HCT116 (cell line): ENCODE results near the gene GPR173. TPM values are rescaled to one million over a fixed set of nuclear protein-coding genes. Genes with fewer than 3 reads are reported as not detected.

Source experiments
- ATAC-seq: fragments of 200-7000 bp; cut with Tn5 transposase; 2 replicates; pipeline ENCODE4 v1.9.1; 2020; ENCODE audit warnings: mild to moderate bottlenecking, moderate library complexity
- BruUV-seq: library from RNA; stranded (reverse); fragments of 400-500 nt; replicated peaks from 2 replicates; lab custom pipeline; 2021; lab: Mats Ljungman, UMichigan
- CTCF ChIA-PET: fragments of 300-600 bp; sonication (Branson Sonifier 250); formaldehyde crosslinking; loops from one replicate; lab custom pipeline; 2021; ENCODE audit warnings: antibody characterized with exemption; lab: Charles Lee
- POLR2A ChIA-PET: fragments of 300-600, 350-600 bp; sonication (Branson Sonifier 250); formaldehyde crosslinking; loops from one replicate; lab custom pipeline; 2021; ENCODE audit warnings: antibody characterized with exemption; lab: Charles Lee
- RAD21 ChIA-PET, 2 experiments: fragments of 300-600 bp; sonication (Branson Sonifier 250); formaldehyde crosslinking; loops; one replicate each; lab custom pipeline; 2023; ENCODE audit warnings: low total read pairs in 2 of 2; ENCODE audit not compliant: uncharacterized antibody in 2 of 2, unreplicated experiment in 2 of 2, low non-redundant PET in 1 of 2; lab: Charles Lee
- DNase-seq: peaks from one replicate; pipeline ENCODE4 v3.0.0-alpha.2; 2010; ENCODE audit warnings: low read depth, low spot score
- H2AFZ ChIP-seq: fragments of 200-600 bp; shearing (Covaris generic), sonication (generic); 2 replicates; pipeline ENCODE4 v1.6.1; 2017; ENCODE audit warnings: low read depth, mixed run types, mixed read lengths, antibody characterized with exemption, low read length; ENCODE audit not compliant: poor library complexity, severe bottlenecking
- H3K27ac ChIP-seq: 2 replicates; pipeline ENCODE4 v1.5.1; 2012; ENCODE audit warnings: low read depth, low read length
- H3K27me3 ChIP-seq: fragments of 200-600 bp; sonication (generic); 2 replicates; pipeline ENCODE4 v1.6.1; 2016; ENCODE audit warnings: mixed run types, low read length, mixed read lengths; ENCODE audit not compliant: insufficient read depth
- H3K36me3 ChIP-seq, 2 experiments: fragments of 200-500 bp in 1 of 2; fragments of 200-600 bp in 1 of 2; sonication (Bioruptor generic) in 1 of 2; sonication (generic) in 1 of 2; 2 replicates each; pipeline versions ENCODE4 v1.5.1 to v1.6.1; 2014 to 2016; ENCODE audit warnings: low read length in 2 of 2, inconsistent platforms in 1 of 2, mixed read lengths in 1 of 2, mixed run types in 1 of 2; ENCODE audit not compliant: insufficient read depth in 2 of 2, control insufficient read depth in 1 of 2
- H3K4me1 ChIP-seq, 2 experiments: fragments of 200-600 bp in 1 of 2; sonication (generic) in 1 of 2; 2 replicates each; pipeline versions ENCODE4 v1.5.1 to v1.6.1; 2012 to 2017; ENCODE audit warnings: low read length in 2 of 2, inconsistent platforms in 1 of 2, mild to moderate bottlenecking in 1 of 2, mixed read lengths in 1 of 2, mixed run types in 1 of 2, moderate library complexity in 1 of 2; ENCODE audit not compliant: insufficient read depth in 2 of 2, control insufficient read depth in 1 of 2
- H3K4me2 ChIP-seq: fragments of 200-600 bp; sonication (generic); 2 replicates; pipeline ENCODE4 v1.6.1; 2017; ENCODE audit warnings: mixed run types, low read length, mixed read lengths
- H3K4me3 ChIP-seq, 2 experiments: fragments of 200-600 bp in 1 of 2; sonication (generic) in 1 of 2; replicated peaks in 1 of 2; 2 replicates each; pipeline ENCODE4 v1.5.1; 2011 to 2016; ENCODE audit warnings: low read length in 2 of 2, control low read depth in 1 of 2, low read depth in 1 of 2, mild to moderate bottlenecking in 1 of 2, mixed read lengths in 1 of 2, mixed run types in 1 of 2
- H3K79me2 ChIP-seq: fragments of 200-600 bp; sonication (generic); 2 replicates; pipeline ENCODE4 v1.6.1; 2017; ENCODE audit warnings: mild to moderate bottlenecking, mixed run types, low read length, moderate library complexity, mixed read lengths; ENCODE audit not compliant: insufficient read depth
- H3K9ac ChIP-seq: fragments of 200-600 bp; sonication (generic); 2 replicates; pipeline ENCODE4 v1.6.1; 2016; ENCODE audit warnings: low read length, mixed read lengths
- H3K9me2 ChIP-seq: fragments of 200-600 bp; sonication (generic), shearing (Covaris generic); 2 replicates; pipeline ENCODE4 v1.6.1; 2017; ENCODE audit warnings: mixed run types, mild to moderate bottlenecking, moderate library complexity; ENCODE audit not compliant: insufficient read depth
- H3K9me3 ChIP-seq, 2 experiments: fragments of 200-500 bp in 1 of 2; fragments of 200-600 bp in 1 of 2; sonication (Bioruptor generic) in 1 of 2; sonication (generic) in 1 of 2; 2 replicates each; pipeline ENCODE4 v1.6.1; 2014 to 2017; ENCODE audit warnings: low read length in 2 of 2, mixed read lengths in 2 of 2, inconsistent platforms in 1 of 2, low read depth in 1 of 2, mild to moderate bottlenecking in 1 of 2, mixed run types in 1 of 2, moderate library complexity in 1 of 2; ENCODE audit not compliant: control insufficient read depth in 1 of 2, insufficient read depth in 1 of 2
- H4K20me1 ChIP-seq: fragments of 200-600 bp; sonication (generic), shearing (Covaris generic); 2 replicates; pipeline ENCODE4 v1.6.1; 2017; ENCODE audit warnings: mixed run types, mild to moderate bottlenecking, moderate library complexity; ENCODE audit not compliant: insufficient read depth
- EGR1 ChIP-seq: IDR thresholded peaks from 2 replicates; pipeline ENCODE4 v1.6.1; 2012; ENCODE audit warnings: low read depth
- EZH2phosphoT487 ChIP-seq: fragments of 200-600 bp; IDR thresholded peaks from 2 replicates; pipeline ENCODE4 v1.6.1; 2018; ENCODE audit warnings: antibody characterized with exemption, borderline replicate concordance
- FOSL1 ChIP-seq: IDR thresholded peaks from 2 replicates; pipeline ENCODE4 v1.6.1; 2012; ENCODE audit warnings: low read depth
- POLR2A ChIP-seq: IDR thresholded peaks from 2 replicates; pipeline ENCODE4 v1.7.0; 2011; ENCODE audit warnings: borderline replicate concordance; ENCODE audit not compliant: insufficient read depth, insufficient read length; ENCODE audit errors: extremely low read depth
- POLR2AphosphoS5 ChIP-seq: IDR thresholded peaks from 2 replicates; pipeline ENCODE4 v1.6.1; 2011; ENCODE audit warnings: mild to moderate bottlenecking, low read depth, low read length, moderate library complexity
- SIN3A ChIP-seq: IDR thresholded peaks from 2 replicates; pipeline ENCODE4 v1.6.1; 2012; ENCODE audit warnings: low read depth
- SP1 ChIP-seq: IDR thresholded peaks from 2 replicates; pipeline ENCODE4 v1.6.1; 2012; ENCODE audit warnings: low read depth
- ZFX ChIP-seq: fragments of 450-650 bp; IDR thresholded peaks from 2 replicates; pipeline ENCODE4 v1.6.1; 2017
- intact Hi-C: fragments of 100-400 bp; cut with micrococcal nuclease; formaldehyde crosslinking; loops from 2 replicates; pipeline ENCODE4 v1.10.0; 2022
- total RNA-seq: library from RNA; stranded (reverse); gene quantifications from one replicate; pipeline ENCODE4 v1.2.1, GENCODE V29; 2021; ENCODE audit not compliant: unreplicated experiment
- TF ChIP-seq, protein P1 (sequence below): IDR thresholded peaks from 2 replicates; pipeline ENCODE4 v1.6.1; 2011; ENCODE audit warnings: mild to moderate bottlenecking, low read length, moderate library complexity; ENCODE audit not compliant: insufficient replicate concordance; ENCODE audit errors: extremely low read depth

The GPR173 gene
- total RNA-seq, 1 experiment from 2014 or later = 3.4 TPM

DNA sequence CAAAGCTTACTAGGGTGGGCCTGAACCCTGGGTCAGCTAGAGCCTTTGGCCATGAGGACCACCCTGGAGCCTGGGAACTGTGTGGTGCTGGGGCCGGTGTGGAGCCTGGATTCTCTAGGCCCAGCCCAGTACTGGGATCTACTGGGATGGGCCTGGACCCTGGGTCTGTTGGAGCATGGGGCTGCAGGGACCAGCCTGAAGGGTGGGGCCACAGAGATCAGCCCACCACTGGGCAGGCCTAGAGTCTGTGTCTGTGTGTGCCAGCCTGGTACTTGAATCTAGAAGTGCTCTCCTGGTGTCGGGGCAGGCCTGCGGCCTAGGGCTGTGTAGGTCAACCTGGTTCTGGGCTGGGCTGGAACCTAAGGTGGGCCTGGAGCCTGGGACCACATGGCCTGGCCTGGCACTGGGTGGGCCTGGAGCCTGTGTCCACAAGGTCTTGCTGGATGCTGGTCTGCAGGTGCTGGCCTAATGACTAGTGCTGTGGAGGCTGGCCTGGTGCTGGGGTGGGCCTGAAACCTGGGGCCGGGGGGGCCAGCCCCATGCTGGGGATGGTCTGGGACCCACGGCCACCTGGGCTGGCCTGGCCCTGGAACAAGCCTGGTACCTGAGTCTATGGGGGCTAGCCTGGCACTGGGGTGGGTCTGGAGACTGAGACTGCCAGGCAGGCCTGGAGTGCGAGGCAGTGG lies 66.4 kb downstream of the GPR173 start:
- no TSS peak for BruUV-seq
- CTCF ChIA-PET = no interaction called here

DNA sequence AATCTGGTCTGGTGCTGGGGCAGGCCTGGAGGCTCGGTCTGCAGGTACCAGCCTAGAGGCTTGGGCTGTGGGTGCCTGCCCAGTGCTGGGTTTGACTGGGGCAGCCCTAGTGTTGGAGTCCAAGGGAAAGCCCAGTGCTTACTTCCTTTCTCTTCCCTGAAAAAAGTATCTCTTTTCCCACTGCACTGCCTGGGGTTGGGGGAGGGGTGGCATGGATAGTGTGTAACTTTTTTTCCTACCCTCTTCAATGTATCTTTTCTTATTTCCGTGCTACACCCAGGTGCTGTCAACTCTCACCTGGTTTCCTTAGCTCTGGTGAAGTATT lies 66.9 kb downstream of the GPR173 start:
- no peaks in the 10 kb centered on the region for H3K79me2 ChIP-seq
- H3K36me3 ChIP-seq = no peaks in the 10 kb centered on the region
- H3K9me3 ChIP-seq = no peaks in the 10 kb centered on the region
- ChIA-PET CTCF (no interaction called here), RAD21 (no interaction called here), POLR2A (no interaction called here)
- H3K27me3 ChIP-seq = no peaks in the 10 kb centered on the region
- no peak overlapping the region for H2AFZ ChIP-seq
- H3K9ac ChIP-seq = no peak overlapping the region
- BruUV-seq = no TSS peak
- no peak for TF ChIP-seq FOSL1
- no peaks in the 10 kb centered on the region for H4K20me1 ChIP-seq
- no peak overlapping the region for H3K4me3 ChIP-seq
- no peak overlapping the region for H3K4me2 ChIP-seq
- DNase-seq (no peak), ATAC-seq (no peak)
- no peaks in the 10 kb centered on the region for H3K4me1 ChIP-seq
- intact Hi-C loops = loop anchor here (10.0 kb wide), 1 partner anchor 99 kb away; no protein-coding TSS in a partner anchor
- H3K9me2 ChIP-seq = no peaks in the 10 kb centered on the region
- no peak overlapping the region for H3K27ac ChIP-seq

More for the DNA sequence above, 66.4 kb downstream of the GPR173 start:
- Histone ChIP-seq H3K4me3 (no peak overlapping the region), H3K9ac (no peak overlapping the region), H4K20me1 (no peaks in the 10 kb centered on the region), H3K79me2 (no peaks in the 10 kb centered on the region), H3K4me2 (no peak overlapping the region), H3K27ac (no peak overlapping the region), H3K9me3 (no peaks in the 10 kb centered on the region), H3K36me3 (no peaks in the 10 kb centered on the region), H3K9me2 (no peaks in the 10 kb centered on the region), H2AFZ (no peak overlapping the region), H3K27me3 (no peaks in the 10 kb centered on the region), H3K4me1 (no peaks in the 10 kb centered on the region)
- ChIA-PET POLR2A (no interaction called here), RAD21 (no interaction called here)
- ATAC-seq (no peak), DNase-seq (no peak)
- TF ChIP-seq EGR1 = no peak
- no peak for TF ChIP-seq ZFX
- no peak for TF ChIP-seq EZH2phosphoT487
- TF ChIP-seq POLR2A = no peak
- TF ChIP-seq SP1 = no peak
- TF ChIP-seq, protein P1, sequence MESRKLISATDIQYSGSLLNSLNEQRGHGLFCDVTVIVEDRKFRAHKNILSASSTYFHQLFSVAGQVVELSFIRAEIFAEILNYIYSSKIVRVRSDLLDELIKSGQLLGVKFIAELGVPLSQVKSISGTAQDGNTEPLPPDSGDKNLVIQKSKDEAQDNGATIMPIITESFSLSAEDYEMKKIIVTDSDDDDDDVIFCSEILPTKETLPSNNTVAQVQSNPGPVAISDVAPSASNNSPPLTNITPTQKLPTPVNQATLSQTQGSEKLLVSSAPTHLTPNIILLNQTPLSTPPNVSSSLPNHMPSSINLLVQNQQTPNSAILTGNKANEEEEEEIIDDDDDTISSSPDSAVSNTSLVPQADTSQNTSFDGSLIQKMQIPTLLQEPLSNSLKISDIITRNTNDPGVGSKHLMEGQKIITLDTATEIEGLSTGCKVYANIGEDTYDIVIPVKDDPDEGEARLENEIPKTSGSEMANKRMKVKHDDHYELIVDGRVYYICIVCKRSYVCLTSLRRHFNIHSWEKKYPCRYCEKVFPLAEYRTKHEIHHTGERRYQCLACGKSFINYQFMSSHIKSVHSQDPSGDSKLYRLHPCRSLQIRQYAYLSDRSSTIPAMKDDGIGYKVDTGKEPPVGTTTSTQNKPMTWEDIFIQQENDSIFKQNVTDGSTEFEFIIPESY = no peak
- no peak for TF ChIP-seq SIN3A
- TF ChIP-seq POLR2AphosphoS5 = no peak
- intact Hi-C loops = loop anchor here (10.0 kb wide), 1 partner anchor 100 kb away; no protein-coding TSS in a partner anchor
